Measurements from ENCODE around the gene NSUN3. TPM values are rescaled to one million over a fixed set of nuclear protein-coding genes. Genes with fewer than 3 reads are reported as not detected.

The NSUN3 gene
- total RNA-seq, 2 donors from 2014 or later, result 11.8 to 12.1 TPM

GRCh38 chr3:94172695-94173310 is 109.9 kb downstream of the NSUN3 start:
- DNase-seq (ENCODE audit: low spot score), result no peak
- intact Hi-C loops (cut with DNase I), result no loop called here

- no peak for DNase-seq (ENCODE audit: low spot score)
- intact Hi-C loops (cut with DNase I), result no loop called here
Measured at GRCh38 chr3:94173673-94174434, 111.0 kb downstream of the NSUN3 start.

- no peak for DNase-seq (ENCODE audit: low spot score)
- intact Hi-C loops (cut with DNase I), result no loop called here
Measured at GRCh38 chr3:94175677-94176076, 112.8 kb downstream of the NSUN3 start.

GRCh38 chr3:94176988-94177745 is 114.3 kb downstream of the NSUN3 start:
- no peak for DNase-seq (ENCODE audit: low spot score)
- intact Hi-C loops (cut with DNase I), result no loop called here

Other genes with a start within 250 kb of the NSUN3 start
- gene PROS1, start 89.2 kb upstream of the NSUN3 start, total RNA-seq, result 10 to 100 TPM; 32.9 to 61.4 TPM
- gene ARL13B, start 82.9 kb upstream of the NSUN3 start, total RNA-seq, result 10 to 100 TPM; 12.3 to 14.0 TPM
- not detected for gene STX19, start 34.5 kb upstream of the NSUN3 start, total RNA-seq
- gene DHFR2, start 145 bp upstream of the NSUN3 start, total RNA-seq, result 1 to 10 TPM; 5.2 to 7.1 TPM